Esophagus muscularis mucosa (tissue), 3 donors: ENCODE results near the gene PLCG1.

ENCODE experiments used
- POLR2A ChIP-seq: fragments of 450-650 bp; IDR thresholded peaks from one replicate; pipeline ENCODE4 v1.6.1; 2017; ENCODE audit warnings: antibody characterized with exemption, moderate library complexity, mild to moderate bottlenecking, low read depth
- TF ChIP-seq, protein P1 (sequence below), 3 experiments: fragments of 200-600 bp in 2 of 3; fragments of 450-650 bp in 1 of 3; sonication (generic) in 2 of 3; IDR thresholded peaks; one replicate each; pipeline ENCODE4 v1.5.1; 2017 to 2019; ENCODE audit warnings: antibody characterized with exemption in 3 of 3, mild to moderate bottlenecking in 2 of 3, moderate library complexity in 1 of 3

DNA sequence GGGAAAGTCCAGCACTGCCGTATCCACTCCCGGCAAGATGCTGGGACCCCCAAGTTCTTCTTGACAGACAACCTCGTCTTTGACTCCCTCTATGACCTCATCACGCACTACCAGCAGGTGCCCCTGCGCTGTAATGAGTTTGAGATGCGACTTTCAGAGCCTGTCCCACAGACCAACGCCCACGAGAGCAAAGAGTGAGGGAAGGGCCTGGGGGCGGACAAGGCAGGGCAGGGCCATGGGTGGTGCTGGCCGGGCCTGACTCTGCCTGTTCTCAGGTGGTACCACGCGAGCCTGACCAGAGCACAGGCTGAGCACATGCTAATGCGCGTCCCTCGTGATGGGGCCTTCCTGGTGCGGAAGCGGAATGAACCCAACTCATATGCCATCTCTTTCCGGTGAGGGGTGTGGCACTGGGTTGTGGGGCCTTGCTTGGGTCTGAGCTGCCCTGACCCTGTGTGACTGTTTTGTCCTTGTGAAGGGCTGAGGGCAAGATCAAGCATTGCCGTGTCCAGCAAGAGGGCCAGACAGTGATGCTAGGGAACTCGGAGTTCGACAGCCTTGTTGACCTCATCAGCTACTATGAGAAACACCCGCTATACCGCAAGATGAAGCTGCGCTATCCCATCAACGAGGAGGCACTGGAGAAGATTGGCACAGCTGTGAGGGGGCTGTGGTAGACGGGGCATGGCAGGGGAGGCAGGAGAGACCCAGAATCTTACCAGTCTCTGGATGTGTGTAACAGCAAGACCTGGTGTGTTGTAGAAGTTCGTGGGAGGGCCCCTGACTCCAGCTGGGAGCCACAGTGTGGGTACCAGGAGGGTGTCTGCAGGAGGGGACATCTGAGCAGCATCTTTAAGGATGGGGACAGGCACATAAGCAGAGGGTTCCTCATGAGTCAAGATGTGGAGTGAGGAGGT is 29.1 kb downstream of the PLCG1 start:
- no peak for TF ChIP-seq POLR2A
- TF ChIP-seq, protein P1, sequence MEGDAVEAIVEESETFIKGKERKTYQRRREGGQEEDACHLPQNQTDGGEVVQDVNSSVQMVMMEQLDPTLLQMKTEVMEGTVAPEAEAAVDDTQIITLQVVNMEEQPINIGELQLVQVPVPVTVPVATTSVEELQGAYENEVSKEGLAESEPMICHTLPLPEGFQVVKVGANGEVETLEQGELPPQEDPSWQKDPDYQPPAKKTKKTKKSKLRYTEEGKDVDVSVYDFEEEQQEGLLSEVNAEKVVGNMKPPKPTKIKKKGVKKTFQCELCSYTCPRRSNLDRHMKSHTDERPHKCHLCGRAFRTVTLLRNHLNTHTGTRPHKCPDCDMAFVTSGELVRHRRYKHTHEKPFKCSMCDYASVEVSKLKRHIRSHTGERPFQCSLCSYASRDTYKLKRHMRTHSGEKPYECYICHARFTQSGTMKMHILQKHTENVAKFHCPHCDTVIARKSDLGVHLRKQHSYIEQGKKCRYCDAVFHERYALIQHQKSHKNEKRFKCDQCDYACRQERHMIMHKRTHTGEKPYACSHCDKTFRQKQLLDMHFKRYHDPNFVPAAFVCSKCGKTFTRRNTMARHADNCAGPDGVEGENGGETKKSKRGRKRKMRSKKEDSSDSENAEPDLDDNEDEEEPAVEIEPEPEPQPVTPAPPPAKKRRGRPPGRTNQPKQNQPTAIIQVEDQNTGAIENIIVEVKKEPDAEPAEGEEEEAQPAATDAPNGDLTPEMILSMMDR (IDR thresholded peaks at IDR 0.05) = no peak
